NCI-H1694 treated with DMSO at 0.1 percent for 48 hours (cell line): ENCODE results near the gene GNB1.
"Not testable (repeated sequence)": the region's sequence is repeated elsewhere in the genome, so short reads cannot be mapped to it uniquely, and the experiment has no call there.

Experiments
- DNase-seq: peaks from one replicate; lab custom pipeline; 2025; lab: John Stamatoyannopoulos, UW

The GNB1 gene

GRCh38 chr1:1738799-1739337 is 152.0 kb downstream of the GNB1 start:
- DNase-seq: not testable (repeated sequence)

DNA sequence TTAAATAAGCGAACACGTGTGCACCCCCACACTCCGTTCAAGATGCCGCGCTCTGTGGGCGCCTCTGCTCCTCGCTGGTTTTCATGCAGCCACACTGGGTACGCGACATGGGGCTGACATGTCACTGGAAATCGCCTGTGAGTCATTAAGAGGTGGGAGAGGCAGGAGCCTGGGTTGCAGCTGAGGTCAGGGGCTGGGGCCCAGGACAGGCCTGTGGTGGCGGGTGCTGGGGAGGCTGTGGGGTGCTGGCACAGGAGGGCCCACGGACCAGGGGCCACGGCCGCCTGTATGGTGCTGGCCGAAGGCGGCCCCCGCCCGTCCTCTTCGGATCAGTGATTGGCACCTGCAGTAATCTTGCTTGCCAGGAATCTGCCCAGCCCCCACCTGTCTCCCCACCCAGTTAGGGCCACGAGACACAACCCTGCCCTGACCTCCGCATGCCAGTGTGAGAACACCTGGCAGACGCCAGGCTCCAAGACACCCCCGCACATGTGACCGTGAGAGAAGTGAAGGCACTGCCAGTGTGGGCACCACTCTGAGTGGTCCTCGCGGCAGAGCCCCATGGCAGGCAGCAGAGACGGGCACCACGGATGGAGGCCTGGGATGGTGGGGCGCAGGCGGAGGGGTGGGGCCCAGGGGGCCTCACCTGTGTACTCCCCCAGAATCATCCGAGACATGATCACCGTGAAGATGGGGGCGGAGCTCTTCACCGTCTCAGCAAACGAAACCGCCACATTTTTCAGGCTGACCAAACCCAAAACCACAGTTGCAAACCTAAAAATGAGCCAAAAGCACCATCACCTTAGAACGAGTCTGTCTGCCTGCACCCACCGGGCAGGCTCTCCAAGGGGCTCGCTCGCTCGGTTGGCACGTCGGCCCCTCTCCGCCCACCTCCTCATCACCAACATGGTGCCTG is 153.0 kb downstream of the GNB1 start:
- DNase-seq: not testable (repeated sequence)
